HepG2 (cell line): ENCODE measurements around the gene CTAGE9. TPM values are rescaled to one million over a fixed set of nuclear protein-coding genes. Genes with fewer than 3 reads are reported as not detected.

Experiments used
- ATAC-seq: fragments of 200-7000 bp; cut with Tn5 transposase; 3 replicates; pipeline ENCODE4 v1.9.1; 2020; ENCODE audit warnings: mild to moderate bottlenecking, moderate library complexity
- BruUV-seq: library from RNA; stranded (reverse); fragments of 400-500 nt; replicated peaks from 2 replicates; lab custom pipeline; 2021; lab: Mats Ljungman, UMichigan
- CTCF ChIA-PET: fragments of 300-600 bp; formaldehyde crosslinking; extraction: SDS; loops from one replicate; lab custom pipeline; 2021; ENCODE audit warnings: low total read pairs, inconsistent platforms, low intra/inter-chr PET ratio; lab: Yijun Ruan, JAX
- POLR2A ChIA-PET: fragments of 350-600 bp; sonication (Branson Sonifier 250); formaldehyde crosslinking; loops from one replicate; lab custom pipeline; 2020; ENCODE audit warnings: antibody characterized with exemption, inconsistent platforms; lab: Yijun Ruan, JAX
- DNase-seq: peaks from one replicate; pipeline ENCODE4 v3.0.0-alpha.2; 2015; ENCODE audit warnings: low spot score
- FAIRE-seq: peaks from 3 replicates; lab custom pipeline; 2011; peaks lifted over from hg19 to GRCh38; lab: Jason Lieb, UNC
- H2AFZ ChIP-seq: one replicate; pipeline ENCODE4 v1.6.1; 2011; ENCODE audit warnings: low read length, inconsistent platforms
- H3K27ac ChIP-seq: fragments of 300-600 bp; 3 replicates; pipeline ENCODE4 v1.8.0; 2011; ENCODE audit warnings: mixed run types, mild to moderate bottlenecking, mixed read lengths, low read length, inconsistent platforms; ENCODE audit not compliant: insufficient read depth; ENCODE audit errors: extremely low read length
- H3K27me3 ChIP-seq, 2 experiments: fragments of 200-600 bp in 1 of 2; 2 replicates in 1 of 2; 3 replicates in 1 of 2; pipeline versions ENCODE4 v1.6.0 to v1.8.0; 2011; ENCODE audit warnings: low read length in 2 of 2, mild to moderate bottlenecking in 2 of 2, moderate library complexity in 2 of 2, inconsistent platforms in 1 of 2; ENCODE audit not compliant: insufficient read depth in 2 of 2, control insufficient read depth in 1 of 2
- H3K36me3 ChIP-seq, 2 experiments: fragments of 200-600 bp in 1 of 2; replicated peaks in 1 of 2; 2 replicates in 1 of 2; 3 replicates in 1 of 2; pipeline versions ENCODE4 v1.5.1 to v1.8.0; 2011; ENCODE audit warnings: low read length in 2 of 2, inconsistent platforms in 1 of 2; ENCODE audit not compliant: insufficient read depth in 2 of 2, control insufficient read depth in 1 of 2
- H3K4me1 ChIP-seq: 2 replicates; pipeline ENCODE4 v1.5.1; 2012; ENCODE audit warnings: low read length, inconsistent platforms; ENCODE audit not compliant: insufficient read depth
- H3K4me2 ChIP-seq: 2 replicates; pipeline ENCODE4 v1.6.0; 2011; ENCODE audit warnings: low read depth, low read length, inconsistent platforms
- H3K4me3 ChIP-seq, 3 experiments: fragments of 200-600 bp in 1 of 3; sonication (generic), shearing (Covaris generic) in 1 of 3; replicated peaks in 1 of 3; 2 replicates each; pipeline ENCODE4 v1.5.1; 2011 to 2016; ENCODE audit warnings: low read length in 3 of 3, inconsistent platforms in 2 of 3, low read depth in 2 of 3, mild to moderate bottlenecking in 2 of 3, control low read depth in 1 of 3, mixed read lengths in 1 of 3; ENCODE audit not compliant: insufficient read depth in 1 of 3
- H3K79me2 ChIP-seq: one replicate; pipeline ENCODE4 v1.6.1; 2011; ENCODE audit warnings: low read length, inconsistent platforms; ENCODE audit not compliant: insufficient read depth
- H3K9ac ChIP-seq: 2 replicates; pipeline ENCODE4 v1.6.0; 2011; ENCODE audit warnings: mild to moderate bottlenecking, low read depth, low read length, inconsistent platforms; ENCODE audit not compliant: insufficient read depth
- H3K9me3 ChIP-seq: 2 replicates; pipeline ENCODE4 v1.5.1; 2012; ENCODE audit warnings: mild to moderate bottlenecking, low read length
- H4K20me1 ChIP-seq: 2 replicates; pipeline ENCODE4 v1.6.0; 2011; ENCODE audit warnings: inconsistent platforms, mild to moderate bottlenecking, low read length, moderate library complexity; ENCODE audit not compliant: insufficient read depth
- ARID5B ChIP-seq: IDR thresholded peaks from 2 replicates; pipeline ENCODE4 v1.4.0; 2020; ENCODE audit warnings: mild to moderate bottlenecking, missing genetic modification reagents
- ATM ChIP-seq: fragments of 450-650 bp; IDR thresholded peaks from 2 replicates; pipeline ENCODE4 v1.7.1; 2017; ENCODE audit warnings: mild to moderate bottlenecking, borderline replicate concordance
- BCLAF1 ChIP-seq: fragments of 450-650 bp; IDR thresholded peaks from 2 replicates; pipeline ENCODE4 v1.6.1; 2017; ENCODE audit warnings: mild to moderate bottlenecking
- CHD2 ChIP-seq: IDR thresholded peaks from 2 replicates; pipeline ENCODE4 v1.6.1; 2011; ENCODE audit warnings: low read depth, low read length, improper control_type of control experiment
- MAZ ChIP-seq, 2 experiments: sonication (generic) in 1 of 2; formaldehyde crosslinking in 1 of 2; IDR thresholded peaks; 2 replicates each; pipeline versions ENCODE4 v1.5.0 to v1.6.1; 2012 to 2020; ENCODE audit warnings: low read depth in 2 of 2, mild to moderate bottlenecking in 2 of 2, borderline replicate concordance in 1 of 2, improper control_type of control experiment in 1 of 2, low read length in 1 of 2, missing genetic modification reagents in 1 of 2, moderate library complexity in 1 of 2
- PCBP1 ChIP-seq: fragments of 200-400 bp; formaldehyde crosslinking; IDR thresholded peaks from 2 replicates; pipeline ENCODE4 v1.6.1; 2017; ENCODE audit warnings: mild to moderate bottlenecking, low read depth, low read length, borderline replicate concordance
- SAP130 ChIP-seq: IDR thresholded peaks from 2 replicates; pipeline ENCODE4 v1.6.1; 2016; ENCODE audit warnings: low read depth
- SRSF1 ChIP-seq: fragments of 200-400 bp; formaldehyde crosslinking; optimal IDR thresholded peaks from 2 replicates; pipeline ENCODE3; 2017; ENCODE audit warnings: mild to moderate bottlenecking, low read depth, low read length, moderate library complexity
- ZGPAT ChIP-seq: IDR thresholded peaks from 2 replicates; pipeline ENCODE4 v1.6.1; 2016; ENCODE audit warnings: mild to moderate bottlenecking
- ZNF343 ChIP-seq: sonication (generic); formaldehyde crosslinking; IDR thresholded peaks from 2 replicates; pipeline ENCODE4 v1.4.0; 2020; ENCODE audit warnings: mild to moderate bottlenecking, missing genetic modification reagents
- ZNF792 ChIP-seq: IDR thresholded peaks from 2 replicates; pipeline ENCODE4 v1.6.1; 2016
- ZNF800 ChIP-seq: sonication (generic); formaldehyde crosslinking; IDR thresholded peaks from 2 replicates; pipeline ENCODE4 v1.4.0; 2020; ENCODE audit warnings: missing genetic modification reagents
- WGBS: methylation state at CpG from one replicate; pipeline ENCODE4 v1.1.6; 2017; ENCODE audit warnings: low lambda C conversion rate; 5-methylcytosine and 5-hydroxymethylcytosine counted together
- in situ Hi-C: cut with HindIII; loops from 2 replicates; pipeline ENCODE4 v1.10.0; 2017; ENCODE audit warnings: low pct_unique_long_range_greater_than_20kb; ENCODE audit not compliant: extremely low pct_ligation_motif_present
- intact Hi-C: fragments of 100-400 bp; cut with micrococcal nuclease; formaldehyde crosslinking; loops from one replicate; pipeline ENCODE4 v1.10.0; 2022; ENCODE audit not compliant: unreplicated experiment
- polyA plus RNA-seq, 8 experiments: library from polyadenylated mRNA; depleted of rRNA in 3 of 8; stranded (reverse) in 7 of 8; unstranded in 1 of 8; fragments of >200 nt; fragmentation: Illumina TruSeq in 4 of 8; extraction: Trizol in 4 of 8; gene quantifications; 2 replicates each; pipeline versions ENCODE4 v1.2.1 to v1.2.3, GENCODE V29; 2011 to 2016; ENCODE audit warnings: low read depth in 4 of 8, missing spikeins in 1 of 8, mixed read lengths in 1 of 8; ENCODE audit not compliant: insufficient read depth in 1 of 8
- total RNA-seq, 5 experiments: library from RNA; depleted of rRNA; stranded (reverse); fragments of >200 nt; fragmentation: Illumina TruSeq; extraction: Trizol; gene quantifications; 2 replicates each; pipeline ENCODE4 v1.2.3, GENCODE V29; 2016; ENCODE audit warnings: low read depth in 1 of 5

The CTAGE9 gene
- total and polyA plus RNA-seq, 2 of the 13 experiments (the other 11 are each of a cell fraction or from before 2014, with no cell fraction given), result not detected

GRCh38 chr6:131688286-131688685 lies 22.5 kb downstream of the CTAGE9 start:
- ChIA-PET POLR2A (no interaction called here), CTCF (no interaction called here)
- no peaks in the 10 kb centered on the region for H3K4me1 ChIP-seq
- in situ Hi-C loops (loop anchor here (25.0 kb wide), 1 partner anchor 524 kb away; no protein-coding TSS in a partner anchor), intact Hi-C loops (no loop called here)
- no peak overlapping the region for H3K27ac ChIP-seq
- H3K9ac ChIP-seq, result no peak overlapping the region
- H2AFZ ChIP-seq, result no peak overlapping the region
- peaks cover 15 to 59% of the 10 kb centered on the region in 2 experiments for H3K36me3 ChIP-seq
- no peaks in the 10 kb centered on the region for H3K27me3 ChIP-seq
- no peak overlapping the region for H3K4me3 ChIP-seq
- DNase-seq, result no peak
- 100% methylated on average over 1 of the region's 1 CpG for WGBS
- no peak overlapping the region for H3K4me2 ChIP-seq
- no peaks in the 10 kb centered on the region for H3K79me2 ChIP-seq
- H3K9me3 ChIP-seq, result no peaks in the 10 kb centered on the region
- no peaks in the 10 kb centered on the region for H4K20me1 ChIP-seq
- TF ChIP-seq BCLAF1 (no peak), PCBP1 (no peak), ZNF792 (CRISPR knock-in tag) (no peak), ZGPAT (CRISPR knock-in tag) (no peak), ZNF343 (CRISPR knock-in tag) (no peak), CHD2 (no peak), SAP130 (CRISPR knock-in tag) (no peak), ARID5B (no peak), SRSF1 (no peak), MAZ (IDR thresholded peaks at IDR 0.05; ENCODE audit: borderline replicate concordance, low read depth, low read length) (no peak), MAZ (CRISPR knock-in tag; IDR thresholded peaks at IDR 0.05; ENCODE audit: low read depth) (no peak), ZNF800 (CRISPR knock-in tag) (no peak), ATM (no peak)
- FAIRE-seq, result no peak
- ATAC-seq, result no peak
- no TSS peak for BruUV-seq
